Measurements from ENCODE around the gene KDM4D.
"Not testable (repeated sequence)": the region's sequence is repeated elsewhere in the genome, so short reads cannot be mapped to it uniquely, and the experiment has no call there.

The KDM4D gene

DNA sequence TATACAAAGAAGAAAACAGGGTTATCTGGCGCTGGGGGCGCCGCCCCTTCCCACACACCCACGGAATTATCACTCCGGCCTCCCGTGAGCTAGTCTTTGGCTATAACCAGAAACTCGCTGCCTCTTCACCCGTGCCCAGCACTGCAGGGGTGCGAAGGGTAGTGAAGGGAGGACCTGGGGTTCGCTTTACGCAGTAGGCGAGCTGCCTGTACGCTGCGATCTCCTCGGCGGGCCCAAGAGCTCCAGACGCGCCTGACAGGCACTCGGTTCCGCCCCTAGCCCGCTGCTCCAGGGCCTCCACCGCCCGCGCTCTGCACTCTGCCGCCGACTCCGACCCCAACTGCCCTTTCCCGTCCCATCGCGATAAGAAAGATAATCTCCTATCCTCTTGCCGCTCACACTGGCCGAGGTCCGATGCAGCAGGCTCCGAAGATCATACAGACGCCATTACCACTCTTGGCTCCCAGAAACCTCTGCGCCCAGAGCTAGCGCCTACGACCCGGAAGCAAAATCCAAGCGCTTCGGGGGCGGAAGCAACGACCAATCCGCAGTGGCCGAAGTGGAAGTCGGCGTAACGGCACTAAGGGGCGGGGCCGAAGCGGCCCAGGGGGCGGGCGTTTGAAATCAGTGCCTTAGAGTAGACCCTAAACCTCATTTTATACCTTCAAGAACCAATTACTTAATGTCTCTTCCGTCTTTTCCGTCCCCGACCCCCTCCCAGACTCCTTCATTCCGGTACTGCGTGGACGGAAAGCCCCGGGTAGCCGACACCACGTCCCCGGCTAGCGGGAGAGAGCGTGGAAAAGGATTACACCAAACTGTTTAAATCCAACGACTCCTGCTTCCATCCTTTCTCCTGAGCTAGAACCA lies at the start of gene KDM4D, which contains the start of gene CWC15:
TSS of gene KDM4D (plus strand) at position 611 of the 870 bp plus-strand sequence. CDS start 23,664 bp downstream, outside the sequence.
TSS of gene CWC15 (minus strand) at position 458 of the 870 bp plus-strand sequence. CDS start 1,371 bp downstream, outside the sequence.
- peak within 1 kb of the TSS; percentile 94 for H3K4me3 Mint-ChIP-seq
- H3K4me1 Mint-ChIP-seq: peaks cover 20% of the 10 kb centered on the region
- peak within 1 kb of the TSS; percentile 93 for H3K27ac Mint-ChIP-seq
- no peaks in the 10 kb centered on the region for H3K27me3 Mint-ChIP-seq
- peak; percentile 100 for ATAC-seq
- peaks cover 34% of the 10 kb centered on the region for H3K36me3 Mint-ChIP-seq
- H3K9me3 Mint-ChIP-seq: peaks cover 2% of the 10 kb centered on the region

GRCh38 chr11:94924171-94924572 lies 49.3 kb upstream of the KDM4D start:
- Mint-ChIP-seq H3K36me3 (no peaks in the 10 kb centered on the region), H3K4me1 (no peaks in the 10 kb centered on the region), H3K9me3 (no peaks in the 10 kb centered on the region), H3K27ac (no peak overlapping the region), H3K4me3 (no peak overlapping the region), H3K27me3 (peaks cover 12% of the 10 kb centered on the region)
- no peak for ATAC-seq

DNA sequence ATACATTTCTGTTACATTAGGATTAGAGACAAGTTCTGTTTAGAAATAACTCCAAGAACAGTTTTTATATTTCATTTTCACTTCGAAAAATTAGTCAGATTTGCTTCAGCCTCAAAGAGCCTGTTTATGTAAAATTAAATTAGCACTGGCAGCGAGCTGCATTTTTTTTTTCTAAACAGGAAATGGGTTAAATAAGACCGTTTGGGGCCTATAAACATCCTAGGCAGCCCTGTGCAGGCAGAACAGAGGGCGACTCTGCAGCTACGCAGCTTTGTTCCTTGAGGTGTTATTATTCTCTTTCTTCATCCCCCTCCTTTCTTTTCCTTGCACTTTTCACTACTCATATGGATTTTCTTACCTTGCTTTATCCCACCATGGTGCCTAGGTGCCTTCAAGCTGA lies 48.9 kb upstream of the KDM4D start:
- no peaks in the 10 kb centered on the region for H3K36me3 Mint-ChIP-seq
- no peaks in the 10 kb centered on the region for H3K4me1 Mint-ChIP-seq
- H3K27me3 Mint-ChIP-seq: peaks cover 16% of the 10 kb centered on the region
- no peaks in the 10 kb centered on the region for H3K9me3 Mint-ChIP-seq
- H3K27ac Mint-ChIP-seq: no peak overlapping the region
- H3K4me3 Mint-ChIP-seq: no peak overlapping the region
- no peak for ATAC-seq

- Mint-ChIP-seq H3K27me3 (peaks cover 22% of the 10 kb centered on the region), H3K4me1 (no peaks in the 10 kb centered on the region), H3K36me3 (no peaks in the 10 kb centered on the region), H3K27ac (no peak overlapping the region), H3K9me3 (no peaks in the 10 kb centered on the region), H3K4me3 (no peak overlapping the region)
- ATAC-seq: no peak
Observed at GRCh38 chr11:94925422-94926270, 47.9 kb upstream of the KDM4D start.

DNA sequence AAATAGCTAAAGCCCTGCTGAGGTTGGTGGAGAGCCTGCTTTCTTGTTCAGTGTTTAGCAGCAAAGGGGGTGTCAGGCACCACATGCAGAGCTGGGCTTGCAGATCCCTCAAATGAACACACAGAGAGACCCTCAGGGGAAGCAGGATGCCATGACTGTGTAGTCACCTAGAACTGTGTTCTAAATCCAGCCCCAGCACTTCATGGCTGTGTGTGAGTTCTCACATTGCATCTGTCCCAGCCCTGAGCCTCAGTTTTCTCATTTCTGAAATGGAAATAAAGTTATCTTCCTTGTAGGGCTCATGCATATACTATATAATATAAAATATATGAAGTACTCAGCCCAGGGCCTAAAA lies 47.3 kb upstream of the KDM4D start:
- ATAC-seq: no peak
- H3K27ac Mint-ChIP-seq: no peak overlapping the region
- no peaks in the 10 kb centered on the region for H3K9me3 Mint-ChIP-seq
- H3K4me3 Mint-ChIP-seq: no peak overlapping the region
- H3K4me1 Mint-ChIP-seq: no peaks in the 10 kb centered on the region
- peaks cover 22% of the 10 kb centered on the region for H3K27me3 Mint-ChIP-seq
- H3K36me3 Mint-ChIP-seq: no peaks in the 10 kb centered on the region

GRCh38 chr11:94926698-94927237 lies 46.7 kb upstream of the KDM4D start:
- H3K27ac Mint-ChIP-seq: no peak overlapping the region
- H3K4me1 Mint-ChIP-seq: no peaks in the 10 kb centered on the region
- no peak overlapping the region for H3K4me3 Mint-ChIP-seq

DNA sequence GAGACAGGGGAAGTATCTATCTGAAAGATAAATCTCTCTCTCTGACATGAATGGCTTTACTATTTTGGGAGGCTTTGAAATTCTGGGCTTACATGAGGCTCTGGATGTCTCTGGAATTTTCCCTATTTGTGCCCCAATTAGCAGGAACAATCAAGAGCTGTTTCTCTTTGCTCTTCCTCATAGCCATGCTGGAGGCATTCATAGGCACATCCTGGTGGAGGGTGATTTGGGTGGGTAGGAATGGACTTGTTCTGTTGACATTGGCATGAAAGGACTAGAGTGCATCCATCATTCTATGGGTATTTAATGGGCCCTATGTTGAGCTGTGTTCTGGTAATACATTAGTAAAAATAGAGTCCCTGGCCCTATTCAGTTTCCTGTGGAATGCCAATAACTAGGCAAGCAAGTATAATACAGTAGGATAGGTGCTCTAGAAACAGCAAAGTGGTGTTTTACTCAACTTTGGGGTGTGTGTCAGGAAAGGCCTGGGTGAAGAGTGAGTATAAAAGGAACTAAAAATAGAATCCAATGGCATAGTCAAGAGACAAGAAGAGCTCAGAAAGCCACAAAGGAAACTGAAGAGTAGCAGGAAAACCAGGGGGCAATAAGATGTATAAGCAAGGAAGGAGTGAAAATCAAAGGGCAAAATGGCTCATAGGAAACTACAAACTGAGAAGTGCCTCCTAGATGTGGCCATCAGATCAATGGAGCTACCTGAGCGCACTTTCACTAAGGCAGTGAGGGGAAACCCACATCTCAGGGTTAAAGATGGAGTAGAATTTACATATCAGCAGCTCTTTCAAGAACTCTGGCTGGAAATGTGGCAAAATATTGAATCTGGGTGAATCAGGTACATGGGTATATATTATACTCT lies 45.2 kb upstream of the KDM4D start:
- Mint-ChIP-seq H3K4me3 (no peak overlapping the region), H3K27ac (no peak overlapping the region), H3K4me1 (no peaks in the 10 kb centered on the region), H3K36me3 (no peaks in the 10 kb centered on the region), H3K9me3 (no peaks in the 10 kb centered on the region), H3K27me3 (peaks cover 22% of the 10 kb centered on the region)
- no peak for ATAC-seq

More at GRCh38 chr11:94926698-94927237, 46.7 kb upstream of the KDM4D start:
- no peaks in the 10 kb centered on the region for H3K9me3 Mint-ChIP-seq
- no peak for ATAC-seq
- no peaks in the 10 kb centered on the region for H3K36me3 Mint-ChIP-seq
- H3K27me3 Mint-ChIP-seq: peaks cover 22% of the 10 kb centered on the region

DNA sequence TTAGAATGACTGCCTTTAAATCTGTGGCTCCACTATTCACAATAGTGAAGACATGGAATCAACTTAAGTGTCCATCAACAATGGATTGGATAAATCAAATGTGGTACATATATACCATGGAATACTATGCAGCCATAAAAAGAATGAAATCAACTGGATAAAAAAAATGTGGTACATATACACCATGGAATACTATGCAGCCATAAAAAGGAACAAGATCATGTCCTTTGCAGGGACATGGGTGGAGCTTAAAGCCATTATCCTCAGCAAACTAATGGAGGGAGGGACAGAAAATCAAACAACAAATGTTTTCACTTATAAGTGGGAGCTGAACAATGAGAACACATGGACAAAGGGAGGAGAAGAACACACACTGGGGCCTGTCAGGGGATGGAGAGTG lies 41.4 kb upstream of the KDM4D start:
- ATAC-seq, H3K36me3 Mint-ChIP-seq, H3K27ac Mint-ChIP-seq, H3K4me1 Mint-ChIP-seq, H3K4me3 Mint-ChIP-seq, H3K9me3 Mint-ChIP-seq: not testable (repeated sequence)
- H3K27me3 Mint-ChIP-seq: peaks cover 22% of the 10 kb centered on the region

DNA sequence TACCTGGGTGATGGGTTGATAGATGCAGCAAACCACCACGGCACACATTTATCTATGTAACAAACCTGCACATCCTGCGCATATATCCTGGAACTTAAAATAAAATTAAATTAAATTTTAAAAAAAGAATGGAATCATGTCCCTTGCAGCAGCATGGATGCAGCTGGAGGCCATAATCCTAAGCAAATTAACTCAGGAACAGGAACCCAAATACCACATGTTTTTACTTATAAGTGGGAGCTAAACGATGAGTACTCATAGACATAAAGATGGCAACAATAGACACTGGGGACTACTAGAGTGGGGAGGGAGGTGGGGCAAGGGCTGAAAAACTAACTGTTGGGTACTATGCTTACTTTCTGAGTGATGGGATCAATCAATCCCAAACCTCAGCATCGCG lies 41.0 kb upstream of the KDM4D start:
- Mint-ChIP-seq H3K27ac (no peak overlapping the region), H3K27me3 (peaks cover 22% of the 10 kb centered on the region), H3K36me3 (no peaks in the 10 kb centered on the region), H3K4me1 (no peaks in the 10 kb centered on the region), H3K4me3 (no peak overlapping the region), H3K9me3 (no peaks in the 10 kb centered on the region)
- no peak for ATAC-seq

- no peaks in the 10 kb centered on the region for H3K4me1 Mint-ChIP-seq
- no peak overlapping the region for H3K4me3 Mint-ChIP-seq
- H3K9me3 Mint-ChIP-seq: no peaks in the 10 kb centered on the region
- no peak for ATAC-seq
- H3K27me3 Mint-ChIP-seq: peaks cover 18% of the 10 kb centered on the region
- H3K27ac Mint-ChIP-seq: no peak overlapping the region
- no peaks in the 10 kb centered on the region for H3K36me3 Mint-ChIP-seq
Observed at GRCh38 chr11:94933223-94934130, 40.0 kb upstream of the KDM4D start.

- H3K9me3 Mint-ChIP-seq: no peaks in the 10 kb centered on the region
- H3K4me3 Mint-ChIP-seq: no peak overlapping the region
- no peak for ATAC-seq
- H3K27me3 Mint-ChIP-seq: peaks cover 9% of the 10 kb centered on the region
- no peaks in the 10 kb centered on the region for H3K36me3 Mint-ChIP-seq
- H3K4me1 Mint-ChIP-seq: no peaks in the 10 kb centered on the region
- H3K27ac Mint-ChIP-seq: no peak overlapping the region
Observed at GRCh38 chr11:94934362-94934761, 39.1 kb upstream of the KDM4D start.

- no peaks in the 10 kb centered on the region for H3K4me1 Mint-ChIP-seq
- no peak overlapping the region for H3K27ac Mint-ChIP-seq
- no peaks in the 10 kb centered on the region for H3K9me3 Mint-ChIP-seq
- H3K4me3 Mint-ChIP-seq: no peak overlapping the region
- H3K36me3 Mint-ChIP-seq: no peaks in the 10 kb centered on the region
- no peak for ATAC-seq
- H3K27me3 Mint-ChIP-seq: peaks cover 4% of the 10 kb centered on the region
Observed at GRCh38 chr11:94934846-94935245, 38.7 kb upstream of the KDM4D start.

DNA sequence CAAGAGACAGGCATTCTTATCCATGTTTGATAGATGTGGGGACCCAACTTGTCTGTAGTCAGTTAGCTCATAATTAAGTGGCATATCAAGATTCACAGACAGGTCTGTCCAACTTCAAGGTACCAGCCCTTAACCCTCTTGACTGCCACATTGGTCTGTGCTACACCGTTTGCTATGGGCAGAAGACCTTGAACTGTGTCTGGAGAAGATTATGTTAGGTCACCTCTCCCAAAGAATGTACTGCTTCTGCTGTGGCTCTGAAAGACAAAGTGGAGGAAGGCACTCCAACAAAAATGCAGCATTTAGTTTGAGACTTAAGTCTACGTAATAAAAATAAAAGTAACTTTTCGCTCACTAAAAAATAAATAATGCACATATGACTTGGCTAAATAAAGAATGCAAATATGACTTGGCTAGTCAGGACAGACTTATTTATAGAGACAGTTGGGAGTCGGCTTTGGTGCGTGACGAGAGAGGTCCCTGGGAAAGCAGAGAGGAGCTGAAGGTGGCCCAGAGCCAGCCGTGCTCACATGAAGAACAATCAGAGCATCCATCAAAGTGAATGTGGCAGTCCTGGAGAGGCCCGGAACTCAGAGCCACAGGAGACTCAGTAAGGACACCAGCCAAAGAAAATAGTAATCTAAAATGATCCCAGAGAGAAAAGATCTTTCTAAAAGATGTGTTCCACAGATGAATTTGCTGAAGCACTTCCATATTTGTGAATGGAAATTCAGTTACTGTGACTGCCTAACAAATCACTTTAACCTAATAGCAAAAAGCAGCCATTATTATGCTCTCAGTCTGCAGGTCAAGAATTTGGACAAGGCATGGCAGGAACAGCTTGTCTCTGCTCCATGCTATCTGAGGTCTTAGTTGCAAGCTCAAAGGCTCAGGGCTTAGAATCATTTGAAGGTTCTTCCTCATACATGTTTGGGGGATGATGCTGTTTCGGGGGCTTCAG lies 35.1 kb upstream of the KDM4D start:
- H3K9me3 Mint-ChIP-seq: peaks cover under 1% of the 10 kb centered on the region
- H3K27ac Mint-ChIP-seq: no peak overlapping the region
- ATAC-seq: no peak
- no peak overlapping the region for H3K4me3 Mint-ChIP-seq
- H3K4me1 Mint-ChIP-seq: no peaks in the 10 kb centered on the region
- H3K36me3 Mint-ChIP-seq: no peaks in the 10 kb centered on the region
- H3K27me3 Mint-ChIP-seq: peaks cover 13% of the 10 kb centered on the region

All from stimulated activated memory B cell treated with anti-CD40 and anti-IgM and Interleukin-4, amounts not matched to agents 10 μg/mL and 1 μg/mL and 100 μg/mL, for 72 hours (primary cell).